Parathyroid adenoma (tissue), 2 donors: ENCODE results near the gene DNM3.

Experiments
- H2AFZ ChIP-seq: fragments of 300-600 bp; sonication (generic); one replicate; pipeline ENCODE4 v1.7.0; 2017; ENCODE audit warnings: antibody characterized with exemption, mild to moderate bottlenecking
- H3K27ac ChIP-seq: fragments of 300-600 bp; sonication (generic); one replicate; pipeline ENCODE4 v1.7.0; 2017
- H3K27me3 ChIP-seq: fragments of 300-600 bp; sonication (generic); one replicate; pipeline ENCODE4 v1.7.0; 2017; ENCODE audit warnings: low read length; ENCODE audit not compliant: control insufficient read depth, insufficient read depth
- H3K36me3 ChIP-seq: fragments of 300-600 bp; sonication (generic); one replicate; pipeline ENCODE4 v1.7.0; 2017; ENCODE audit warnings: low read length; ENCODE audit not compliant: control insufficient read depth, insufficient read depth
- H3K4me1 ChIP-seq: fragments of 300-600 bp; sonication (generic); one replicate; pipeline ENCODE4 v1.7.0; 2017; ENCODE audit warnings: control low read depth
- H3K4me2 ChIP-seq: fragments of 300-600 bp; sonication (generic); one replicate; pipeline ENCODE4 v1.7.0; 2017; ENCODE audit warnings: low read length
- H3K4me3 ChIP-seq: fragments of 300-600 bp; sonication (generic); one replicate; pipeline ENCODE4 v1.7.0; 2017; ENCODE audit warnings: low read depth, low read length
- H3K79me2 ChIP-seq: fragments of 300-600 bp; sonication (generic); one replicate; pipeline ENCODE4 v1.7.0; 2017; ENCODE audit warnings: control low read depth
- H3K9ac ChIP-seq: fragments of 300-600 bp; sonication (generic); one replicate; pipeline ENCODE4 v1.7.0; 2017; ENCODE audit warnings: mild to moderate bottlenecking
- H3K9me3 ChIP-seq: fragments of 300-600 bp; sonication (generic); one replicate; pipeline ENCODE4 v1.7.0; 2017; ENCODE audit warnings: low read length; ENCODE audit not compliant: control insufficient read depth
- CTCF ChIP-seq: fragments of 300-600 bp; sonication (generic); IDR thresholded peaks from one replicate; pipeline ENCODE4 v1.7.0; 2017; ENCODE audit warnings: antibody characterized with exemption, mild to moderate bottlenecking
- donor health status: primary hyperparathyroidism.

DNM3 gene

GRCh38 chr1:172451002-172451443, 609.7 kb downstream of the DNM3 start:
- Histone ChIP-seq H3K4me1 (peaks cover 14% of the 10 kb centered on the region), H3K9ac (no peak overlapping the region), H3K4me2 (no peak overlapping the region), H3K36me3 (no peaks in the 10 kb centered on the region), H2AFZ (peak overlapping the region; percentile 87), H3K4me3 (no peak overlapping the region), H3K9me3 (no peaks in the 10 kb centered on the region), H3K79me2 (no peaks in the 10 kb centered on the region), H3K27me3 (no peaks in the 10 kb centered on the region), H3K27ac (peak overlapping the region; percentile 62)
- no peak for TF ChIP-seq CTCF

GRCh38 chr1:172452536-172453152, 611.3 kb downstream of the DNM3 start:
- peaks cover 14% of the 10 kb centered on the region for H3K4me1 ChIP-seq
- H2AFZ ChIP-seq = no peak overlapping the region
- H3K4me3 ChIP-seq = no peak overlapping the region
- no peaks in the 10 kb centered on the region for H3K9me3 ChIP-seq
- no peaks in the 10 kb centered on the region for H3K79me2 ChIP-seq
- H3K27ac ChIP-seq = no peak overlapping the region
- TF ChIP-seq CTCF = no peak
- H3K27me3 ChIP-seq = no peaks in the 10 kb centered on the region
- H3K4me2 ChIP-seq = no peak overlapping the region
- no peaks in the 10 kb centered on the region for H3K36me3 ChIP-seq
- H3K9ac ChIP-seq = no peak overlapping the region

GRCh38 chr1:172453153-172453545, 611.9 kb downstream of the DNM3 start:
- H3K27ac ChIP-seq = no peak overlapping the region

GRCh38 chr1:172453607-172454006, 612.3 kb downstream of the DNM3 start:
- no peak for TF ChIP-seq CTCF
- Histone ChIP-seq H3K4me3 (no peak overlapping the region), H3K9ac (no peak overlapping the region), H3K9me3 (no peaks in the 10 kb centered on the region), H3K4me1 (peaks cover 14% of the 10 kb centered on the region), H2AFZ (no peak overlapping the region), H3K27ac (no peak overlapping the region), H3K79me2 (no peaks in the 10 kb centered on the region), H3K27me3 (no peaks in the 10 kb centered on the region), H3K4me2 (no peak overlapping the region), H3K36me3 (no peaks in the 10 kb centered on the region)

More at GRCh38 chr1:172453153-172453545, 611.9 kb downstream of the DNM3 start:
- H2AFZ ChIP-seq = no peak overlapping the region
- H3K27me3 ChIP-seq = no peaks in the 10 kb centered on the region
- H3K4me2 ChIP-seq = no peak overlapping the region
- H3K36me3 ChIP-seq = no peaks in the 10 kb centered on the region
- no peaks in the 10 kb centered on the region for H3K79me2 ChIP-seq
- no peaks in the 10 kb centered on the region for H3K9me3 ChIP-seq
- no peak overlapping the region for H3K9ac ChIP-seq
- no peak overlapping the region for H3K4me3 ChIP-seq
- H3K4me1 ChIP-seq = peaks cover 14% of the 10 kb centered on the region
- TF ChIP-seq CTCF = no peak

GRCh38 chr1:172455451-172455850, 614.2 kb downstream of the DNM3 start:
- peaks cover 9% of the 10 kb centered on the region for H3K4me1 ChIP-seq
- no peak overlapping the region for H3K9ac ChIP-seq
- H2AFZ ChIP-seq = no peak overlapping the region
- H3K27ac ChIP-seq = no peak overlapping the region
- TF ChIP-seq CTCF = no peak
- no peaks in the 10 kb centered on the region for H3K79me2 ChIP-seq
- no peak overlapping the region for H3K4me3 ChIP-seq
- no peak overlapping the region for H3K4me2 ChIP-seq
- no peaks in the 10 kb centered on the region for H3K36me3 ChIP-seq
- H3K9me3 ChIP-seq = no peaks in the 10 kb centered on the region
- H3K27me3 ChIP-seq = no peaks in the 10 kb centered on the region
